ENCODE measurements around the gene LETM1.

LETM1 gene

GRCh38 chr4:1784395-1784788, 71.6 kb downstream of the LETM1 start:
- TF ChIP-seq FOXP2 (optimal IDR thresholded peaks at IDR 0.05; ENCODE audit: borderline replicate concordance, extremely low read depth, extremely low read length, insufficient read depth) = no peak
- no peak for TF ChIP-seq SIN3A (IDR thresholded peaks at IDR 0.05; ENCODE audit: borderline replicate concordance, insufficient read depth, low read length)
- TF ChIP-seq TAF1 (IDR thresholded peaks at IDR 0.05; ENCODE audit: borderline replicate concordance, insufficient read depth, low read length) = no peak
- no peak for TF ChIP-seq REST (IDR thresholded peaks at IDR 0.05; ENCODE audit: insufficient read depth in 1 of 2, low read depth in 2 of 2, low read length in 2 of 2)
- TF ChIP-seq POLR2AphosphoS5 (IDR thresholded peaks at IDR 0.05; ENCODE audit: low read depth, low read length) = no peak

- TF ChIP-seq SIN3A (IDR thresholded peaks at IDR 0.05; ENCODE audit: borderline replicate concordance, insufficient read depth, low read length) (no peak), REST (IDR thresholded peaks at IDR 0.05; ENCODE audit: insufficient read depth in 1 of 2, low read depth in 2 of 2, low read length in 2 of 2) (no peak), POLR2AphosphoS5 (IDR thresholded peaks at IDR 0.05; ENCODE audit: low read depth, low read length) (no peak), TAF1 (IDR thresholded peaks at IDR 0.05; ENCODE audit: borderline replicate concordance, insufficient read depth, low read length) (no peak), FOXP2 (optimal IDR thresholded peaks at IDR 0.05; ENCODE audit: borderline replicate concordance, extremely low read depth, extremely low read length, insufficient read depth) (no peak)
Observed at GRCh38 chr4:1783970-1784369, 72.0 kb downstream of the LETM1 start.

- TF ChIP-seq REST (IDR thresholded peaks at IDR 0.05; ENCODE audit: insufficient read depth in 1 of 2, low read depth in 2 of 2, low read length in 2 of 2) (no peak), SIN3A (IDR thresholded peaks at IDR 0.05; ENCODE audit: borderline replicate concordance, insufficient read depth, low read length) (no peak), TAF1 (IDR thresholded peaks at IDR 0.05; ENCODE audit: borderline replicate concordance, insufficient read depth, low read length) (no peak), POLR2AphosphoS5 (IDR thresholded peaks at IDR 0.05; ENCODE audit: low read depth, low read length) (no peak), FOXP2 (optimal IDR thresholded peaks at IDR 0.05; ENCODE audit: borderline replicate concordance, extremely low read depth, extremely low read length, insufficient read depth) (no peak)
Observed at GRCh38 chr4:1783015-1783414, 72.9 kb downstream of the LETM1 start.

- no peak for TF ChIP-seq FOXP2 (optimal IDR thresholded peaks at IDR 0.05; ENCODE audit: borderline replicate concordance, extremely low read depth, extremely low read length, insufficient read depth)
- no peak for TF ChIP-seq SIN3A (IDR thresholded peaks at IDR 0.05; ENCODE audit: borderline replicate concordance, insufficient read depth, low read length)
- no peak for TF ChIP-seq TAF1 (IDR thresholded peaks at IDR 0.05; ENCODE audit: borderline replicate concordance, insufficient read depth, low read length)
- TF ChIP-seq REST (IDR thresholded peaks at IDR 0.05; ENCODE audit: insufficient read depth in 1 of 2, low read depth in 2 of 2, low read length in 2 of 2) = no peak
- no peak for TF ChIP-seq POLR2AphosphoS5 (IDR thresholded peaks at IDR 0.05; ENCODE audit: low read depth, low read length)
Observed at GRCh38 chr4:1780435-1780834, 75.5 kb downstream of the LETM1 start.

All from PFSK-1 (cell line).